ENCODE results near the gene SPATA6.
"Not testable (repeated sequence)": the region's sequence is repeated elsewhere in the genome, so short reads cannot be mapped to it uniquely, and the experiment has no call there.

SPATA6 gene

DNA sequence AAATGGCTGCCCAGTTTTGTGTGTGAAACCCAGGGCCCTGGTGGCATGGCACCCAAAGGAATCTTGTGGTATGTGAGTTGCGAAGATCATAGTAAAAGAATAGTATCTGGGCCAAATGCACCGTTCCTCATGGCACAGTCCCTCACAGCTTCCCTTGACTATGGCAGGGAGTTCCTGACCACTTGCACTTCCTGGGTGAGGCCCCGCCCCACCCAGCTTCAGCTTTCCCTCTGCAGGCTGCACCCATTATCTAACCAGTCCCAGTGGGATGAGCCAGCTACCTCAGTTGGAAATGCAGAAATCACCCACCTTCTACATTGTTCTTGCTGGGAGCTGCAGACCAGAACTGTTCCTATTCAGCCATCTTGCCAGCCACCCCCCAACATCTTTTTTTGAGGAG, 186.5 kb downstream of the SPATA6 start:
- H3K9me3 ChIP-seq (ENCODE audit: low read length): no peaks in the 10 kb centered on the region
- H3K27me3 ChIP-seq (ENCODE audit: control insufficient read depth in 1 of 2, insufficient read depth in 2 of 2, low read length in 2 of 2): no peaks in the 10 kb centered on the region

GRCh38 chr1:48284696-48285420, 187.1 kb downstream of the SPATA6 start:
- not testable (repeated sequence) for H3K36me3 ChIP-seq (ENCODE audit: insufficient read depth, low read length)

More for the DNA sequence above, 186.5 kb downstream of the SPATA6 start:
- Histone ChIP-seq H3K9ac (ENCODE audit: low read length) (no peak overlapping the region), H3K4me3 (ENCODE audit: low read depth in 1 of 2, low read length in 2 of 2) (no peak overlapping the region), H3K27ac (ENCODE audit: low read depth, low read length) (no peak overlapping the region), H3K4me1 (ENCODE audit: insufficient read depth, low read length) (no peaks in the 10 kb centered on the region), H3K36me3 (ENCODE audit: insufficient read depth, low read length) (no peaks in the 10 kb centered on the region)

GRCh38 chr1:48282329-48282728, 189.7 kb downstream of the SPATA6 start:
- not testable (repeated sequence) for H3K27me3 ChIP-seq (ENCODE audit: control insufficient read depth in 1 of 2, insufficient read depth in 2 of 2, low read length in 2 of 2); H3K27ac ChIP-seq (ENCODE audit: low read depth, low read length); H3K4me1 ChIP-seq (ENCODE audit: insufficient read depth, low read length); H3K9me3 ChIP-seq (ENCODE audit: low read length); H3K36me3 ChIP-seq (ENCODE audit: insufficient read depth, low read length); H3K9ac ChIP-seq (ENCODE audit: low read length); H3K4me3 ChIP-seq (ENCODE audit: low read depth in 1 of 2, low read length in 2 of 2)

More at GRCh38 chr1:48284696-48285420, 187.1 kb downstream of the SPATA6 start:
- not testable (repeated sequence) for H3K4me1 ChIP-seq (ENCODE audit: insufficient read depth, low read length); H3K9me3 ChIP-seq (ENCODE audit: low read length); H3K27me3 ChIP-seq (ENCODE audit: control insufficient read depth in 1 of 2, insufficient read depth in 2 of 2, low read length in 2 of 2); H3K4me3 ChIP-seq (ENCODE audit: low read depth in 1 of 2, low read length in 2 of 2); H3K9ac ChIP-seq (ENCODE audit: low read length); H3K27ac ChIP-seq (ENCODE audit: low read depth, low read length)

GRCh38 chr1:48277437-48277836, 194.6 kb downstream of the SPATA6 start:
- H3K27ac ChIP-seq (ENCODE audit: low read depth, low read length); H3K27me3 ChIP-seq (ENCODE audit: control insufficient read depth in 1 of 2, insufficient read depth in 2 of 2, low read length in 2 of 2); H3K4me1 ChIP-seq (ENCODE audit: insufficient read depth, low read length): not testable (repeated sequence)

DNA sequence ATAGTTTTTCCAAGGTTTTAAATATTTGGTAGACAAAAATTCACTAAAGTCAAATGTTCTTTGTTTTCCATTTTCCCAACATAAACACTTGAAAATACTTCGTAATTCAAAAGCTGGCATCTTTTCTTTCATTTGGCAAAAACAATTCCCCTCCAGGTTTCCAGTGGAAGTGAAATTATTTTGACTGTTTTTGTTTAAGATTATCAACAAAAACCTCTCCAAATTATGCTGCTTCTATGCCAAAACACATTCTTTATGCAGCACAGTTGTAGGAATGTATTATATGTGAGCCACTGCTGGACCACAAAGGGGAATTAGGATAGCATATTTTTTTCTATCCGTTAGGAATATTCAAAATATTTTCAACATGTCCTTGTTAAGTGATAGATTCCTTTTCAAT, 205.4 kb downstream of the SPATA6 start:
- no peaks in the 10 kb centered on the region for H3K36me3 ChIP-seq (ENCODE audit: insufficient read depth, low read length)

More at GRCh38 chr1:48277437-48277836, 194.6 kb downstream of the SPATA6 start:
- not testable (repeated sequence) for H3K9ac ChIP-seq (ENCODE audit: low read length); H3K36me3 ChIP-seq (ENCODE audit: insufficient read depth, low read length); H3K4me3 ChIP-seq (ENCODE audit: low read depth in 1 of 2, low read length in 2 of 2); H3K9me3 ChIP-seq (ENCODE audit: low read length)

DNA sequence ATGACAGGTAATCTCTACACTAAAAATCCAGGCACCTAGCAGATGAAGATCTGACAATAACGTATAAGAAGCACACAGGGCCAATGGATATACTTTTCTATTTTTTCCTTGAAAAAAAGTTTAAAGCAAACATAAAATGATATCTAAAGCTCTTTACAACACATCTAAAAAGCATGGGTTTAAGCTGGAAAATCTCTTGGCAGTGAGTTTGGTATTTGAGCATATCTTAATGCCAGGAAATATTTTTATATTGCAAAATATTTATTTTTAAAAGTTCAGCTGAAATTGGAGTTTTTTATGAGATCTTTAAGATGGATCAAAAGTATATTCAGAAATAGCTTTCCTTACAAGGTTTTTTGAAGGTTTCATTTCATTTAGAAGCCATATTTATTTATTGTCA, 209.0 kb downstream of the SPATA6 start:
- no peak overlapping the region for H3K4me3 ChIP-seq (ENCODE audit: low read depth in 1 of 2, low read length in 2 of 2)
- no peaks in the 10 kb centered on the region for H3K27me3 ChIP-seq (ENCODE audit: control insufficient read depth in 1 of 2, insufficient read depth in 2 of 2, low read length in 2 of 2)
- H3K9me3 ChIP-seq (ENCODE audit: low read length): no peaks in the 10 kb centered on the region
- no peak overlapping the region for H3K9ac ChIP-seq (ENCODE audit: low read length)
- no peaks in the 10 kb centered on the region for H3K36me3 ChIP-seq (ENCODE audit: insufficient read depth, low read length)
- H3K27ac ChIP-seq (ENCODE audit: low read depth, low read length): no peak overlapping the region
- H3K4me1 ChIP-seq (ENCODE audit: insufficient read depth, low read length): no peaks in the 10 kb centered on the region

More for the DNA sequence above, 205.4 kb downstream of the SPATA6 start:
- Histone ChIP-seq H3K4me3 (ENCODE audit: low read depth in 1 of 2, low read length in 2 of 2) (no peak overlapping the region), H3K9me3 (ENCODE audit: low read length) (no peaks in the 10 kb centered on the region), H3K27ac (ENCODE audit: low read depth, low read length) (no peak overlapping the region), H3K9ac (ENCODE audit: low read length) (no peak overlapping the region), H3K4me1 (ENCODE audit: insufficient read depth, low read length) (no peaks in the 10 kb centered on the region), H3K27me3 (ENCODE audit: control insufficient read depth in 1 of 2, insufficient read depth in 2 of 2, low read length in 2 of 2) (no peaks in the 10 kb centered on the region)

GRCh38 chr1:48261881-48262400, 210.1 kb downstream of the SPATA6 start:
- no peak overlapping the region for H3K27ac ChIP-seq (ENCODE audit: low read depth, low read length)

GRCh38 chr1:48258106-48258505, 213.9 kb downstream of the SPATA6 start:
- no peak overlapping the region for H3K9ac ChIP-seq (ENCODE audit: low read length)
- no peaks in the 10 kb centered on the region for H3K27me3 ChIP-seq (ENCODE audit: control insufficient read depth in 1 of 2, insufficient read depth in 2 of 2, low read length in 2 of 2)
- no peak overlapping the region for H3K27ac ChIP-seq (ENCODE audit: low read depth, low read length)
- no peaks in the 10 kb centered on the region for H3K36me3 ChIP-seq (ENCODE audit: insufficient read depth, low read length)
- no peaks in the 10 kb centered on the region for H3K9me3 ChIP-seq (ENCODE audit: low read length)
- H3K4me1 ChIP-seq (ENCODE audit: insufficient read depth, low read length): no peaks in the 10 kb centered on the region
- H3K4me3 ChIP-seq (ENCODE audit: low read depth in 1 of 2, low read length in 2 of 2): no peak overlapping the region

More at GRCh38 chr1:48261881-48262400, 210.1 kb downstream of the SPATA6 start:
- Histone ChIP-seq H3K9ac (ENCODE audit: low read length) (no peak overlapping the region), H3K9me3 (ENCODE audit: low read length) (no peaks in the 10 kb centered on the region), H3K27me3 (ENCODE audit: control insufficient read depth in 1 of 2, insufficient read depth in 2 of 2, low read length in 2 of 2) (no peaks in the 10 kb centered on the region), H3K36me3 (ENCODE audit: insufficient read depth, low read length) (no peaks in the 10 kb centered on the region), H3K4me3 (ENCODE audit: low read depth in 1 of 2, low read length in 2 of 2) (no peak overlapping the region), H3K4me1 (ENCODE audit: insufficient read depth, low read length) (no peaks in the 10 kb centered on the region)

- Histone ChIP-seq H3K9ac (ENCODE audit: low read length) (no peak overlapping the region), H3K4me1 (ENCODE audit: insufficient read depth, low read length) (no peaks in the 10 kb centered on the region), H3K4me3 (ENCODE audit: low read depth in 1 of 2, low read length in 2 of 2) (no peak overlapping the region), H3K9me3 (ENCODE audit: low read length) (no peaks in the 10 kb centered on the region), H3K27me3 (ENCODE audit: control insufficient read depth in 1 of 2, insufficient read depth in 2 of 2, low read length in 2 of 2) (no peaks in the 10 kb centered on the region), H3K27ac (ENCODE audit: low read depth, low read length) (no peak overlapping the region), H3K36me3 (ENCODE audit: insufficient read depth, low read length) (no peaks in the 10 kb centered on the region)
Measured at GRCh38 chr1:48254254-48254653, 217.8 kb downstream of the SPATA6 start.

- Histone ChIP-seq H3K27me3 (ENCODE audit: control insufficient read depth in 1 of 2, insufficient read depth in 2 of 2, low read length in 2 of 2) (no peaks in the 10 kb centered on the region), H3K9ac (ENCODE audit: low read length) (no peak overlapping the region), H3K36me3 (ENCODE audit: insufficient read depth, low read length) (no peaks in the 10 kb centered on the region), H3K27ac (ENCODE audit: low read depth, low read length) (no peak overlapping the region), H3K4me1 (ENCODE audit: insufficient read depth, low read length) (no peaks in the 10 kb centered on the region), H3K9me3 (ENCODE audit: low read length) (no peaks in the 10 kb centered on the region), H3K4me3 (ENCODE audit: low read depth in 1 of 2, low read length in 2 of 2) (no peak overlapping the region)
Measured at GRCh38 chr1:48251821-48252220, 220.2 kb downstream of the SPATA6 start.

GRCh38 chr1:48251323-48251722, 220.7 kb downstream of the SPATA6 start:
- Histone ChIP-seq H3K4me3 (ENCODE audit: low read depth in 1 of 2, low read length in 2 of 2) (no peak overlapping the region), H3K4me1 (ENCODE audit: insufficient read depth, low read length) (no peaks in the 10 kb centered on the region), H3K27ac (ENCODE audit: low read depth, low read length) (no peak overlapping the region)

GRCh38 chr1:48250572-48250971, 221.4 kb downstream of the SPATA6 start:
- no peaks in the 10 kb centered on the region for H3K9me3 ChIP-seq (ENCODE audit: low read length)
- no peak overlapping the region for H3K27ac ChIP-seq (ENCODE audit: low read depth, low read length)
- no peaks in the 10 kb centered on the region for H3K27me3 ChIP-seq (ENCODE audit: control insufficient read depth in 1 of 2, insufficient read depth in 2 of 2, low read length in 2 of 2)
- no peak overlapping the region for H3K4me3 ChIP-seq (ENCODE audit: low read depth in 1 of 2, low read length in 2 of 2)
- H3K4me1 ChIP-seq (ENCODE audit: insufficient read depth, low read length): no peaks in the 10 kb centered on the region
- H3K9ac ChIP-seq (ENCODE audit: low read length): no peak overlapping the region
- H3K36me3 ChIP-seq (ENCODE audit: insufficient read depth, low read length): no peaks in the 10 kb centered on the region

More at GRCh38 chr1:48251323-48251722, 220.7 kb downstream of the SPATA6 start:
- no peak overlapping the region for H3K9ac ChIP-seq (ENCODE audit: low read length)
- no peaks in the 10 kb centered on the region for H3K36me3 ChIP-seq (ENCODE audit: insufficient read depth, low read length)
- H3K27me3 ChIP-seq (ENCODE audit: control insufficient read depth in 1 of 2, insufficient read depth in 2 of 2, low read length in 2 of 2): no peaks in the 10 kb centered on the region
- no peaks in the 10 kb centered on the region for H3K9me3 ChIP-seq (ENCODE audit: low read length)
